HCT116 (cell line): Measurements from ENCODE around the gene ZNF605. TPM values are rescaled to one million over a fixed set of nuclear protein-coding genes. Genes with fewer than 3 reads are reported as not detected.

Experiments
- ATAC-seq: fragments of 200-7000 bp; cut with Tn5 transposase; 2 replicates; pipeline ENCODE4 v1.9.1; 2020; ENCODE audit warnings: mild to moderate bottlenecking, moderate library complexity
- BruUV-seq: library from RNA; stranded (reverse); fragments of 400-500 nt; replicated peaks from 2 replicates; lab custom pipeline; 2021; lab: Mats Ljungman, UMichigan
- CTCF ChIA-PET: fragments of 300-600 bp; sonication (Branson Sonifier 250); formaldehyde crosslinking; loops from one replicate; lab custom pipeline; 2021; ENCODE audit warnings: antibody characterized with exemption; lab: Charles Lee
- POLR2A ChIA-PET: fragments of 300-600, 350-600 bp; sonication (Branson Sonifier 250); formaldehyde crosslinking; loops from one replicate; lab custom pipeline; 2021; ENCODE audit warnings: antibody characterized with exemption; lab: Charles Lee
- RAD21 ChIA-PET, 2 experiments: fragments of 300-600 bp; sonication (Branson Sonifier 250); formaldehyde crosslinking; loops; one replicate each; lab custom pipeline; 2023; ENCODE audit warnings: low total read pairs in 2 of 2; ENCODE audit not compliant: uncharacterized antibody in 2 of 2, unreplicated experiment in 2 of 2, low non-redundant PET in 1 of 2; lab: Charles Lee
- DNase-seq: peaks from one replicate; pipeline ENCODE4 v3.0.0-alpha.2; 2010; ENCODE audit warnings: low read depth, low spot score
- H2AFZ ChIP-seq: fragments of 200-600 bp; shearing (Covaris generic), sonication (generic); 2 replicates; pipeline ENCODE4 v1.6.1; 2017; ENCODE audit warnings: low read depth, mixed run types, mixed read lengths, antibody characterized with exemption, low read length; ENCODE audit not compliant: poor library complexity, severe bottlenecking
- H3K27ac ChIP-seq: 2 replicates; pipeline ENCODE4 v1.5.1; 2012; ENCODE audit warnings: low read depth, low read length
- H3K27me3 ChIP-seq: fragments of 200-600 bp; sonication (generic); 2 replicates; pipeline ENCODE4 v1.6.1; 2016; ENCODE audit warnings: mixed run types, low read length, mixed read lengths; ENCODE audit not compliant: insufficient read depth
- H3K36me3 ChIP-seq, 2 experiments: fragments of 200-500 bp in 1 of 2; fragments of 200-600 bp in 1 of 2; sonication (Bioruptor generic) in 1 of 2; sonication (generic) in 1 of 2; 2 replicates each; pipeline versions ENCODE4 v1.5.1 to v1.6.1; 2014 to 2016; ENCODE audit warnings: low read length in 2 of 2, inconsistent platforms in 1 of 2, mixed read lengths in 1 of 2, mixed run types in 1 of 2; ENCODE audit not compliant: insufficient read depth in 2 of 2, control insufficient read depth in 1 of 2
- H3K4me1 ChIP-seq, 2 experiments: fragments of 200-600 bp in 1 of 2; sonication (generic) in 1 of 2; 2 replicates each; pipeline versions ENCODE4 v1.5.1 to v1.6.1; 2012 to 2017; ENCODE audit warnings: low read length in 2 of 2, inconsistent platforms in 1 of 2, mild to moderate bottlenecking in 1 of 2, mixed read lengths in 1 of 2, mixed run types in 1 of 2, moderate library complexity in 1 of 2; ENCODE audit not compliant: insufficient read depth in 2 of 2, control insufficient read depth in 1 of 2
- H3K4me2 ChIP-seq: fragments of 200-600 bp; sonication (generic); 2 replicates; pipeline ENCODE4 v1.6.1; 2017; ENCODE audit warnings: mixed run types, low read length, mixed read lengths
- H3K4me3 ChIP-seq, 2 experiments: fragments of 200-600 bp in 1 of 2; sonication (generic) in 1 of 2; replicated peaks in 1 of 2; 2 replicates each; pipeline ENCODE4 v1.5.1; 2011 to 2016; ENCODE audit warnings: low read length in 2 of 2, control low read depth in 1 of 2, low read depth in 1 of 2, mild to moderate bottlenecking in 1 of 2, mixed read lengths in 1 of 2, mixed run types in 1 of 2
- H3K79me2 ChIP-seq: fragments of 200-600 bp; sonication (generic); 2 replicates; pipeline ENCODE4 v1.6.1; 2017; ENCODE audit warnings: mild to moderate bottlenecking, mixed run types, low read length, moderate library complexity, mixed read lengths; ENCODE audit not compliant: insufficient read depth
- H3K9ac ChIP-seq: fragments of 200-600 bp; sonication (generic); 2 replicates; pipeline ENCODE4 v1.6.1; 2016; ENCODE audit warnings: low read length, mixed read lengths
- H3K9me2 ChIP-seq: fragments of 200-600 bp; sonication (generic), shearing (Covaris generic); 2 replicates; pipeline ENCODE4 v1.6.1; 2017; ENCODE audit warnings: mixed run types, mild to moderate bottlenecking, moderate library complexity; ENCODE audit not compliant: insufficient read depth
- H3K9me3 ChIP-seq, 2 experiments: fragments of 200-500 bp in 1 of 2; fragments of 200-600 bp in 1 of 2; sonication (Bioruptor generic) in 1 of 2; sonication (generic) in 1 of 2; 2 replicates each; pipeline ENCODE4 v1.6.1; 2014 to 2017; ENCODE audit warnings: low read length in 2 of 2, mixed read lengths in 2 of 2, inconsistent platforms in 1 of 2, low read depth in 1 of 2, mild to moderate bottlenecking in 1 of 2, mixed run types in 1 of 2, moderate library complexity in 1 of 2; ENCODE audit not compliant: control insufficient read depth in 1 of 2, insufficient read depth in 1 of 2
- H4K20me1 ChIP-seq: fragments of 200-600 bp; sonication (generic), shearing (Covaris generic); 2 replicates; pipeline ENCODE4 v1.6.1; 2017; ENCODE audit warnings: mixed run types, mild to moderate bottlenecking, moderate library complexity; ENCODE audit not compliant: insufficient read depth
- EZH2 ChIP-seq: fragments of 200-600 bp; sonication (generic); IDR thresholded peaks from 2 replicates; pipeline ENCODE4 v1.6.1; 2017; ENCODE audit warnings: antibody characterized with exemption, mixed run types
- JUND ChIP-seq: IDR thresholded peaks from 2 replicates; pipeline ENCODE4 v1.6.1; 2012
- MAX ChIP-seq: IDR thresholded peaks from 2 replicates; pipeline ENCODE4 v1.6.1; 2012
- RAD21 ChIP-seq: IDR thresholded peaks from 2 replicates; pipeline ENCODE4 v1.6.1; 2012; ENCODE audit warnings: low read depth, mild to moderate bottlenecking
- YY1 ChIP-seq: IDR thresholded peaks from 2 replicates; pipeline ENCODE4 v1.6.1; 2011; ENCODE audit warnings: low read length, low read depth, moderate library complexity, mild to moderate bottlenecking; ENCODE audit not compliant: insufficient replicate concordance; ENCODE audit errors: extremely low read depth
- ZNF274 ChIP-seq: fragments of 200-500 bp; sonication (Bioruptor generic); IDR thresholded peaks from 2 replicates; pipeline ENCODE4 v1.6.1; 2014; ENCODE audit warnings: mild to moderate bottlenecking, low read depth, low read length, inconsistent platforms
- intact Hi-C: fragments of 100-400 bp; cut with micrococcal nuclease; formaldehyde crosslinking; loops from 2 replicates; pipeline ENCODE4 v1.10.0; 2022
- total RNA-seq: library from RNA; stranded (reverse); gene quantifications from one replicate; pipeline ENCODE4 v1.2.1, GENCODE V29; 2021; ENCODE audit not compliant: unreplicated experiment
- TF ChIP-seq, protein P1 (sequence below), 3 experiments: fragments of 200-600 bp in 1 of 3; sonication (generic) in 1 of 3; IDR thresholded peaks in 2 of 3; conservative IDR thresholded peaks in 1 of 3; 2 replicates each; pipeline ENCODE4 v1.5.1; 2012 to 2017; ENCODE audit warnings: low read depth in 2 of 3, low read length in 2 of 3, antibody characterized with exemption in 1 of 3, borderline replicate concordance in 1 of 3, control low read depth in 1 of 3, mild to moderate bottlenecking in 1 of 3, mixed read lengths in 1 of 3, mixed run types in 1 of 3, moderate library complexity in 1 of 3; ENCODE audit not compliant: insufficient read depth in 1 of 3

Gene ZNF605
- total RNA-seq, 1 experiment from 2014 or later, result 0.02 TPM

DNA sequence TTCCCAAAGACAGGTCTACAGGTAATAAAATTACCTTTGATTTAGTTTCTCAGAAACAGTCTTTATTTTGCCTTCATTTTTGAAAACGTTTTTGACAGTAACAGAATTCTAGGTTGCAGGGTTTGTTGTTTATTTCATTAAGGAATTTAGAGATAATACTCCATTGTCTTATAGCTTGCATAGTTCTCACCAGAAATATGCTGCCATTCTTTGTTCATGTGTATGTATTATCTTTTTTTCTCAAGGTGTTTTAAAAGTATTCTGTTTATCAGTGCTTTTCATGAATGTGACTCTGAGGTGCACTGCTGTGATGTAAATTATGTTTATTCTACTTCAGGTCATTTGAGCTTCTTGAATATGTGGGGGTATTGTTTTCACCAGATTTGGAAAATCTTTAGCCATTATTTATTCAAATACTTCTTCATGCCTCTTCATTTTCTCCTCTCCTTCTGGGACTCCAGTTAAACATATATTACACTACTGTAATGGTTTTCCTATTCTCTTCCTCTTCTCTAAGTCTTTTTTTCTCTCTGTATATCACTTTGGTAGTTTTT lies 32.7 kb downstream of the ZNF605 start:
- Histone ChIP-seq H3K9me3 (peaks cover 36 to 45% of the 10 kb centered on the region in 2 experiments; a peak in 3 of 4 replicates), H3K4me2 (no peak overlapping the region), H3K36me3 (no peaks in the 10 kb centered on the region; a peak in 1 of 4 replicates), H3K27ac (no peak overlapping the region), H3K4me1 (no peaks in the 10 kb centered on the region), H3K9ac (no peak overlapping the region), H2AFZ (no peak overlapping the region), H3K79me2 (no peaks in the 10 kb centered on the region), H3K27me3 (no peaks in the 10 kb centered on the region), H4K20me1 (no peaks in the 10 kb centered on the region), H3K4me3 (no peak overlapping the region), H3K9me2 (no peaks in the 10 kb centered on the region)
- ChIA-PET POLR2A (no interaction called here), CTCF (no interaction called here), RAD21 (no interaction called here)
- DNase-seq (no peak), ATAC-seq (no peak)
- intact Hi-C loops, result loop anchor here (5.0 kb wide), 1 partner anchor 236 kb away; the partner anchor contains the start of genes POLE and PXMP2
- no TSS peak for BruUV-seq
- TF ChIP-seq ZNF274 (no peak), YY1 (no peak), EZH2 (no peak), JUND (no peak), RAD21 (no peak), MAX (no peak)
- TF ChIP-seq, protein P1, sequence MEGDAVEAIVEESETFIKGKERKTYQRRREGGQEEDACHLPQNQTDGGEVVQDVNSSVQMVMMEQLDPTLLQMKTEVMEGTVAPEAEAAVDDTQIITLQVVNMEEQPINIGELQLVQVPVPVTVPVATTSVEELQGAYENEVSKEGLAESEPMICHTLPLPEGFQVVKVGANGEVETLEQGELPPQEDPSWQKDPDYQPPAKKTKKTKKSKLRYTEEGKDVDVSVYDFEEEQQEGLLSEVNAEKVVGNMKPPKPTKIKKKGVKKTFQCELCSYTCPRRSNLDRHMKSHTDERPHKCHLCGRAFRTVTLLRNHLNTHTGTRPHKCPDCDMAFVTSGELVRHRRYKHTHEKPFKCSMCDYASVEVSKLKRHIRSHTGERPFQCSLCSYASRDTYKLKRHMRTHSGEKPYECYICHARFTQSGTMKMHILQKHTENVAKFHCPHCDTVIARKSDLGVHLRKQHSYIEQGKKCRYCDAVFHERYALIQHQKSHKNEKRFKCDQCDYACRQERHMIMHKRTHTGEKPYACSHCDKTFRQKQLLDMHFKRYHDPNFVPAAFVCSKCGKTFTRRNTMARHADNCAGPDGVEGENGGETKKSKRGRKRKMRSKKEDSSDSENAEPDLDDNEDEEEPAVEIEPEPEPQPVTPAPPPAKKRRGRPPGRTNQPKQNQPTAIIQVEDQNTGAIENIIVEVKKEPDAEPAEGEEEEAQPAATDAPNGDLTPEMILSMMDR (IDR thresholded peaks at IDR 0.05 in 2 of 3, conservative IDR thresholded peaks at IDR 0.05 in 1 of 3; ENCODE audit: borderline replicate concordance in 1 of 3, insufficient read depth in 1 of 3, low read depth in 2 of 3, low read length in 2 of 3), result no peak
